Activated CD8-positive, alpha-beta memory T cell treated with anti-CD3 and anti-CD28 coated beads for 36 hours (primary cell): ENCODE results near the gene LYPD5. TPM values are rescaled to one million over a fixed set of nuclear protein-coding genes. Genes with fewer than 3 reads are reported as not detected.

ENCODE experiments used
- CTCF ChIA-PET: fragments of 350-600 bp; sonication (Branson Sonifier 250); formaldehyde crosslinking; loops from one replicate; lab custom pipeline; 2021; ENCODE audit warnings: antibody characterized with exemption; lab: Charles Lee
- POLR2A ChIA-PET: fragments of 350-600 bp; sonication (Branson Sonifier 250); formaldehyde crosslinking; loops from one replicate; lab custom pipeline; 2021; ENCODE audit warnings: antibody characterized with exemption; lab: Charles Lee
- total RNA-seq, 2 experiments: library from RNA; stranded (reverse); gene quantifications; one replicate each; pipeline ENCODE4 v1.2.3, GENCODE V29; 2021

The LYPD5 gene
- total RNA-seq, 2 experiments from 2014 or later: 0.32 to 0.73 TPM

GRCh38 chr19:43767818-43768217, 34.4 kb downstream of the LYPD5 start:
- POLR2A ChIA-PET: interaction anchor here (0.6 kb wide), 1 partner anchor 235 kb away, joined by 3 read pairs; the partner anchor contains the start of gene ZNF575
- CTCF ChIA-PET: interaction anchor here (1.1 to 6.5 kb wide), 4 partner anchors 11 to 21 kb away, joined by 3 to 120 read pairs (median 55); partner anchors contain the start of genes KCNN4 and SMG9

DNA sequence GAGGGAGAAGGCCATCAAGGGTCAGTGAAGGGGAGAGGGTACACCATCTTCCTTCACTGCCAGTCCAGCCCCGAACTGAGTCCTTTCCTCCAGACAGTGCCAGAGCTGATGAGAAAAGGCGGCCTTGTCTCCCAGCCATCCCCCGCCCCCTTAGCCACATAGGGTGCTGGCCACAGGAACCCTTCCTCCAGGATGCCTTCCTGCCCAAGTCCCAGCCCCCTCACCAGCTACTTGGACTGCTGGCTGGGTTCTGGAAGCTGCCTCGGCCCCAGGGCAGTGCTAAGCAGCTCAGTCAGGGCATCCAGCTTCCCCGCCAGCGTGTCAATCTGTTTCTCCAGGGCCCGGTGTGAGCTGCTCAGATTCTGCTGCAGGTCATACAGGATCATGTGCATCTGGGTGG, 34.9 kb downstream of the LYPD5 start:
- POLR2A ChIA-PET: interaction anchor here (0.6 kb wide), 1 partner anchor 234 kb away, joined by 3 read pairs; the partner anchor contains the start of gene ZNF575
- CTCF ChIA-PET: interaction anchor here (3.3 to 6.5 kb wide), 3 partner anchors 12 to 21 kb away, joined by 46 to 120 read pairs (median 64); partner anchors contain the start of genes KCNN4 and SMG9

DNA sequence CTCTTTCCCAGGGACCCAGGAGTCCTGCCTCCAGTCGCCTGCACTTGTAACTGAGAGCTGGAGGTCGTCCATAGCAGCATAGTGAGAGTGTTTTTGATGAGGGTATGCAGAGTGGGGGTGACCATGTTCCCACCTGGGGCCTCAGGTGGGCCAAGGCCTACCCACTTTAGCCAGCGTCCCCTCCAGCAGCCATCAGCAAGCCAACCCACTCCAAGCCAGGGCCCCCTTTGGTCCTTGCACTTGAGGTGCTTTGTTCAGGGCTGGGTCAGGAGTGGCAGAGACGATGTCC, 35.5 kb downstream of the LYPD5 start:
- ChIA-PET POLR2A (interaction anchor here (2.1 kb wide), 1 partner anchor 9 kb away, joined by 6 read pairs; no protein-coding TSS in a partner anchor), CTCF (interaction anchor here (0.6 to 6.5 kb wide), 11 partner anchors 9 to 148 kb away, joined by 3 to 120 read pairs (median 4); partner anchors contain the start of genes KCNN4 and SMG9)

DNA sequence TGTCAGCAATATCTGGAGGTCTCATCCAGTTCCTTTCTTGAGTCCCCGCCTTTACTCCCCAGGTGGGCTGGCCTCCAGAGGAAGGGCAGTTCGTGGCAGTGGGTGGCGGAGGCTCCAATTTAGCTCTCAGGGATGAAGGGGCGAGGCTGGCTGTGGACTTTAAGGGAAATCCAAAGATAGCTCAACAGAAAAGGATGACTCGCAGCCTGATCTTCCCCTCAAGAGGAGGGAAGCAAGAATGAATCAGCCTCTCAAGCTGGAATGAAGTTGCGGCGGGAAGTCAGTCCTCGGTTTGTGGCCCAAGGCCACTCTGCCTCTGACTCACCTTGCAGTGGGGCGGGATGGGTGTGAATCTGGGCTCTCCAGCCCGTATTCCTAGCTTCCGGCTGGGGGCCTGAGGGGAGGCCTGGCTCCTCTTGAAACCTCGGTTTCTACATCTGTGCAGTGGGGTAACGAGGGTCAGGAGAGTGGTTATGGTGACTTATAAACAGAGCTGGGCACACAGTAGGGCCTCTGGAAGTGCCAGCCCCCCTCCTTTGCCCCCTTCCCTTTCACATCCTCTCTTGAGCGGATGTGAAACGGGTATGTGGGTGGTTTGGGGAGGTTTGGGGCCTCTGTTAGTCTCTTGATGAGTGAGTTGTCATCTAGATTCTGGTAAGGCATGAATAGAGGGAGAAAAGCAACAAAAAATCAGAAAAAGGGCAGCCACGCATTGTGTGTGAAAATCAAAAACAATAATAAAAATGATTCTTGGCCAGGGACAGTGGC, 37.0 kb downstream of the LYPD5 start:
- ChIA-PET CTCF (interaction anchor here (1.1 to 6.5 kb wide), 7 partner anchors 12 to 64 kb away, joined by 3 to 120 read pairs (median 11); partner anchors contain the start of genes KCNN4 and SMG9), POLR2A (interaction anchor here (0.5 to 3.1 kb wide), 7 partner anchors 11 to 263 kb away, joined by 3 to 57 read pairs (median 5); partner anchors contain the start of genes KCNN4, PLAUR and SMG9)

DNA sequence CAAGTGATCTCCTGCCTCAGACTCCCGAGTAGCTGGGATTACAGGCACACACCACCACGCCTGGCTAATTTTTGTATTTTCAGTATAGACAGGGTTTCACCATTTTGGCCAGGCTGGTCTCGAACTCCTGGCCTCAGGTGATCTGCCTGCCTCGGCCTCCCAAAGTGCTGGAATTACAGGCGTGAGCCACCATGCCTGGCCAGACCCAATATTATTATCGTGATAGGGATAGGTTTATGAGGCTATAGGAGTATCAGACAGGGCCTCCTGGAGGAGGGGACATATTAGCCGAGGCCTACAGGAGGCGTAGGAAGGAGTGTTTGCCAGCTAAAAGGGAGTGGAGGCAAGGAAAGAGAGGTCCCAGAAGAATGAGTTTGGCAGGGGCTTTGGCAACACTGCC, 37.6 kb downstream of the LYPD5 start:
- ChIA-PET POLR2A (interaction anchor here (0.7 to 3.1 kb wide), 6 partner anchors 11 to 95 kb away, joined by 3 to 57 read pairs (median 4); partner anchors contain the start of genes KCNN4, PLAUR and SMG9), CTCF (interaction anchor here (1.1 to 6.5 kb wide), 5 partner anchors 11 to 64 kb away, joined by 3 to 120 read pairs (median 46); partner anchors contain the start of genes KCNN4 and SMG9)

- ChIA-PET POLR2A (interaction anchor here (0.6 to 3.1 kb wide), 4 partner anchors 10 to 231 kb away, joined by 3 to 57 read pairs (median 4); partner anchors contain the start of genes SMG9 and ZNF575), CTCF (interaction anchor here (0.7 to 3.2 kb wide), 5 partner anchors 9 to 36 kb away, joined by 3 to 11 read pairs (median 6); no protein-coding TSS in a partner anchor)
Measured at GRCh38 chr19:43763473-43763939, 38.7 kb downstream of the LYPD5 start.

DNA sequence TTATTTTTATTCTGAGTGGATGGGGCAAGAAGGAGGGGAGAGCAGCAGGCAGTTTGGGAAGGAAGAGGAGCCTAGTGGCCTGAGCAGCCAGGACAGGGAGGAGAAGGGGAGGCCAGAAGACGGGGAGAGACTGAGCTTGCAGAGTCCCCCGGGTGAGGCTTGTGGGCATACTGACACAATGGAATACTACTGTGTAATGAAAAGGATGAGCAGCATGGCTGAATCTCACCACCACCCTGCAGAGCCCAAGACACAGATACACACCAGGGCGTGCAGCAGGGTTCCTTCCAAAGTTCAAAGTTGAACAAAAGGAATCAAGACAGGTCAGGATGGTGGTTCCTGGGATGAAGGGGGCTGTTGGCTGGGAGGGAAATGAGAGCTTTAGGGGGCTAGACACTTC, 39.4 kb downstream of the LYPD5 start:
- POLR2A ChIA-PET: interaction anchor here (1.6 kb wide), 1 partner anchor 16 kb away, joined by 4 read pairs; no protein-coding TSS in a partner anchor
- CTCF ChIA-PET: interaction anchor here (0.7 to 3.2 kb wide), 6 partner anchors 9 to 169 kb away, joined by 3 to 11 read pairs (median 5); no protein-coding TSS in a partner anchor

DNA sequence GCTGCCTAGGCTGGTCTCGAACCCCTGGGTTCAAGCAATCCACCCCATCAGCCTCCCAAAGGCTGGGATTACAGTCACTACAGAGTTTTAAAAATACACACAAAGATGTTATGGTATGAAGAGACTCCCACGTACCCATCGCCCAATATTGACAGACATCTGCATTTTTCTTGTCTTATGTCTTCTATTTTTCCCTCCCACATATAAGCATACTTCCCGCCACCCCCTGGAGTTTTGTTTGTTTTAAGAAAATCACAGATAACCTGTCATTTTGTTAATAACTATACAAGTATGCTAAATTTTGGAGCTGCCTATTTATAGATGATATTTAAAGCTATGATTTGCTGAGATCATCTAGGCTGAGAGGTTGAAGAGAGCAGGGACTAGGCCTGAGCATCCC, 41.3 kb downstream of the LYPD5 start:
- CTCF ChIA-PET: interaction anchor here (1.0 to 1.1 kb wide), 2 partner anchors 16 to 20 kb away, joined by 4 read pairs; partner anchors contain the start of gene KCNN4
- POLR2A ChIA-PET: interaction anchor here (0.5 kb wide), 1 partner anchor 191 kb away, joined by 4 read pairs; no protein-coding TSS in a partner anchor

- POLR2A ChIA-PET: no interaction called here
- CTCF ChIA-PET: interaction anchor here (1.5 kb wide), 1 partner anchor 21 kb away, joined by 3 read pairs; the partner anchor contains the start of gene KCNN4
Measured at GRCh38 chr19:43759515-43759914, 42.7 kb downstream of the LYPD5 start.

DNA sequence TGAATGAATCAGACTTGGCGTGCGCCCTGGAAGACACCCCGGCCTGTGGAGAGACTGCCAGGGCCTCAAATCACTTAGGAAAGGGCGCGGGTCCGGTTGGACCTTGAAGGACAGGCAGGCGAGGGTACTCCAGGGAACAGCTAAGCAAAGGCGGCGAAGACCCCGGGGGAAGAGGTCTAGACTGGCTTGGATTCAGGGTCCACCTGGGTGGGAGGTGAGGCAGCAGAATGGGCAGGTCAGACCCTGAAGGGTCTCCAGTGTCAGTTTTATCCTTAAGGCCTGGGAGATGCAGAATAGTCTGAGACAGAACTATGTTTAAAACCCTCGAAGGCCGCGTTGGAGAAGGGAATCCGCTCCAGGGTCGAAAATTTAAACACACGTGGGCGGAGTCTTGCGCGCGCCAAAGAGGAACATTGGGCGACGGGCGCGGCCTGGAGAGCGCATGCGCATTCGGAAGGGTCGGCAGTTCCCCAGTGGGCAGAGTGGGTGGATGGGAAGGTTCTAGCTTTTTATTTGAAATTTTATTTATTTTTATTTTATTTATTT, 46.9 kb downstream of the LYPD5 start:
- POLR2A ChIA-PET: interaction anchor here (1.2 to 5.5 kb wide), 3 partner anchors 9 to 87 kb away, joined by 5 to 57 read pairs (median 26); partner anchors contain the start of gene KCNN4
- CTCF ChIA-PET: interaction anchor here (1.1 to 5.3 kb wide), 4 partner anchors 10 to 29 kb away, joined by 3 to 64 read pairs (median 8); no protein-coding TSS in a partner anchor

DNA sequence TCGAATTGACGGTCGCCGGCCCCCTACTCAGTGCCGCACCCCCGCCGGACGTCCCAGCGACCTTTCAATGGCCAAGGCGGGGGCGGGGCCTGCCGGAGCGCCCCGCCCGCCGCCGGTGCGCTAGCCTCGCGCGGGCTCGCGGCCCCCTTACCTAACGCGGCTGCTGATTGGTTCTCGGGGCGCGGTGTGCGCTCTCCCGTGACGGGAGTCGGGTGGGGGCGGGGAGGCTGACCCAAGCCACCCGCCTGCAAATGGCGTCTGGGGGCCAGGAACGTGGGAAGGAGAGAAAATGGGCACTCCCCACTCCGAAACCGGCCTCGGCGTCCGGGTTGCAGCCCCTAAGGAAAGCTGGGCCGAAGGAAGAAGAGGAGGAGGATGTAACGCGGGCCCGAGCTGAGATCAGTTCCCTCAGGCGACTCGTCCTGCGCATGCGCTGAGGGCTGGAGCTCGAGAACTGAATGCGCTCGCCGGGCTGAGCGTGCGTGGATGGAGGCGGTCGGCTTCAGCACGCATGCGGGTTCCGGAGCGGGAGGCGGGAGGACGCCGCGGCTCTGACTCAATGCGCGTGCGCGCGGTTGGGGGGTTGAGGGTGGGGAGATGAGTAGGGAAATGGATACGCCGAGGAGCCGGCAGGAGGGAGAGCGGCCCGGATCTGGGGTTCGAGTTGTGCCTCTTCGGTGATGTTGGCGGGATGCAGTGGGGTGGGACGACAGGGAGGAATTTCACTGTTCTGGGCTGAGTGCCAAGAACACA, 47.6 kb downstream of the LYPD5 start, which contains the start of gene SMG9:
Gene SMG9, minus strand, starts transcription at position 460 of the 753 bp plus-strand sequence. CDS start 4,221 bp downstream, outside the sequence.
- ChIA-PET CTCF (interaction anchor here (0.6 to 5.3 kb wide), 9 partner anchors 8 to 1077 kb away, joined by 3 to 64 read pairs (median 6); partner anchors contain the start of gene KCNN4), POLR2A (interaction anchor here (0.7 to 5.5 kb wide), 7 partner anchors 10 to 87 kb away, joined by 3 to 57 read pairs (median 5); partner anchors contain the start of gene KCNN4)

GRCh38 chr19:43754253-43754502, 48.1 kb downstream of the LYPD5 start:
- POLR2A ChIA-PET: interaction anchor here (0.7 to 5.5 kb wide), 8 partner anchors 10 to 1892 kb away, joined by 3 to 57 read pairs (median 5); partner anchors contain the start of gene KCNN4
- CTCF ChIA-PET: interaction anchor here (0.6 to 5.3 kb wide), 9 partner anchors 8 to 1077 kb away, joined by 3 to 64 read pairs (median 6); partner anchors contain the start of gene KCNN4

DNA sequence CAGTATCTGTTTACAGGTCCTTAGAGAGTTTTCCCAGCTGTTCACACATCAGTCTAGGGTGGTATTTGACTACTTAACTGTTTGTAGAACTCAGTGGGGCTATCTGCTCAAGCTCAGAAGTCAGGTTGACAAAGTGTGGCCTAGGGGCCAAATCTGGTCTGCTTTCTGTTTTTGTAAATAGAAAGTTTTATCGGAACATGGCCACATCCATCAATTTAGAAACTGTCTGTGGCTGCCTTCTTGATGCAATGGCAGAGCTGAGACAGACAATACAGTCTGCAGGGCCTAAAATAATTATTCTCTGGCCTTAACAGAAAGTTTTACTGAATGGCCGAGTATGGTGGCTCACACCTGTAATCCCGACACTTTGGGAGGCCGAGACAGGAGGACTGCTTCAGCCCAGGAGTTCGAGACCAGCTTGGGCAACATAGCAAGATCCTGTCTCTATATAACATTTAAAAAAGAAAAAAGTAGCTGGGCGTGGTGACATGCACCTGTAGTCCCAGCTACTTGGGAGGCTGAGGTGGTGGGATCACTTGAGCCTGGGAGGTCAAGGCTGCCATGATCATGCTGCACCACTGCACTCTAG, 49.9 kb downstream of the LYPD5 start:
- POLR2A ChIA-PET: interaction anchor here (0.9 to 5.5 kb wide), 2 partner anchors 12 to 155 kb away, joined by 3 to 57 read pairs; no protein-coding TSS in a partner anchor
- CTCF ChIA-PET: interaction anchor here (1.0 to 5.3 kb wide), 9 partner anchors 11 to 143 kb away, joined by 3 to 64 read pairs (median 6); partner anchors contain the start of gene KCNN4

DNA sequence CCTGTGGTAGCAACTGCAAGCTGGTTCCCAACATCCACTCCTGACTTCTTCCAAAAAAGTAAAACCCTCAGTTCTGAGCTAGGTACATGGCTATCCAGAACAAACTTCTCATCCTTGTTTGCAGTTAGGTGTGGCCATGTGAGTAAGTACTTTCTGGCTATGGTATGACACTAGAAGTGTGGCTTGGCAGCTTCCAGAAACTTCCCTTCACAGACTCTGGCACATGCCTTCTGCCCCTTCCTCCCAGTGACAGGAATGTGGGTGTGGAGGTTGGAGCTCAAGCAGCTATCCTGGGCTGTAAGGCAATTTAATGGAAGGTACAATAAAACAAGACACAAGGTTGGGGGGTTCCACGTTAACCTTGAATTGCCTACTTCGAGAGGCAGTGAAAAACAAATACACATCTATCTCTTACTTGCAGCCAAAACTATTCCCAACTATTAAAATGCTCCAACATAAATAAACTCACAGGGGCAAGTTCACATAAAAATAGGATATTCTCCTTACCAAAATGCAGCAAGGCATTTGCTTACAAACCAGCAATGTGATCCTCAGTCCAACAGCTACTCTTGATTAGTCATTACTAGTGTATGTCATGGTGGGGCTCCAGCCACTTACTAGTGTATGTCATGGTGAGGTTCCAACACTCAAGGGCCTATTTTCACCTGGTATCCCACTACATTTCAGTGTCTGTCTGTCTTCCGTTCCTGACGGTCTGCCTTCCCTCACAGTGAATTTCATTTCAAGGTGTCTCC, 50.6 kb downstream of the LYPD5 start:
- POLR2A ChIA-PET: interaction anchor here (5.5 kb wide), 1 partner anchor 13 kb away, joined by 57 read pairs; no protein-coding TSS in a partner anchor
- CTCF ChIA-PET: interaction anchor here (0.8 to 5.3 kb wide), 8 partner anchors 12 to 142 kb away, joined by 3 to 64 read pairs (median 4); partner anchors contain the start of gene KCNN4

DNA sequence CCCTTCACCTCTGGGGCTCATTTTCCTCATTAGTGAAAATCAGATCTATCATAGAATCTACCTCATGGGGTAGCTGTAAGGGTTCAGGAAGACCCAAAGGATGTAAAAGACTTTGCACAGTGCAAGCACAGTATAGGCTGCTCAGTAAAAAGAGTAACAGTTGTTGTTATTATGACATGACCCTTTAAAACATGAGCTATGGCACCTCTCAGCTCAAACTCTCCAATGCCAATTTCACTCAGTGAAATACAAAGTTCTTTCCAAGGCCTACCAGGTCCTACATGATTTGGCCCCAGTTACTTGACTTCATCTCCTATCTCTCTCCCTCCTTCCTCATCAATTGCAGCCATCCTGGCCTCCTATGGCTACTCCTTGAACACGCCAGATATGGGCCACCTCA, 52.3 kb downstream of the LYPD5 start:
- POLR2A ChIA-PET: interaction anchor here (1.0 kb wide), 1 partner anchor 15 kb away, joined by 4 read pairs; no protein-coding TSS in a partner anchor
- CTCF ChIA-PET: interaction anchor here (0.9 to 1.0 kb wide), 2 partner anchors 17 to 35 kb away, joined by 3 read pairs; no protein-coding TSS in a partner anchor

DNA sequence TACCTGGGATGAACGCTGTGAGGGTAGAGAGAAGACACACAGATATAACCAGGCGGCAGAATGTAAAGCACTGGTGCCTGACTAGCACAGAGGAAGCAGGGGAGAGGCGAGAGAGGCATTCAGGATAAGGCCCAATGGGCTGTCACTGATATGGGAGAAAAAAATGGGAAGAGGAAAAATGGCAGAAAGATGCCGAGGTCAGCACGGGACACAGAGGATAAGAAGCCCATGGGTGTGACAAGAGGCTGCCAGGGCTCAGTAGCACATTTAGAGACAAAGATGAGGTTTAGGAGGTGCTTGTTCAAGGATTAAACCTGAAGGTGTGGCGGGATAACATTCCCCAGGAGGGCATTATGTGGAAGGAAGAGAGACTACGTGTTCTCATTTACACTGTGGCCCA, 53.1 kb downstream of the LYPD5 start:
- ChIA-PET POLR2A (no interaction called here), CTCF (interaction anchor here (0.9 kb wide), 1 partner anchor 36 kb away, joined by 3 read pairs; no protein-coding TSS in a partner anchor)
